Suppressor macrophage treated with lipopolysaccharide for 4 hours (primary cell): ENCODE results near the gene TMEM232.

Experiments
- DNase-seq: peaks from one replicate; pipeline ENCODE4 v3.0.0-alpha.2; 2020

TMEM232 gene

DNA sequence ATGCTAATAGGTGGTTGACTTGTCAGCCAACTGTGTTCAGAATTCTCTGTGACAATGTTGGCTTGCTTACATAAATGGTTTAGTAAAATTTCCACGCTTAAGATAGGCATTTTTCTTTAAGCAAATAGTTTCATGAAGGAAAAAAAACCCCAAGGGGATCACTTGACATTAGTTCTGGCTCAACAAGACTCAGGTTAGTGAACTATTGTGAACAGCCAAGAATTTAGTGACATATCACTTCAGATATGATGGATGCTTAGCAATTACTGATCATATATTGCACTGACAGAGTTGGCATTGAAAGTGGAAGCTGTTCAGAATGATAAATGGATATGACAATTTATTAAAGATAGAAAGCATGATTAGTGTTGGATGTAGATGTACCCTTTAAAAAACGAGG lies 218.5 kb downstream of the TMEM232 start:
- DNase-seq: no peak

GRCh38 chr5:110506378-110506777 lies 220.1 kb downstream of the TMEM232 start:
- no peak for DNase-seq

DNA sequence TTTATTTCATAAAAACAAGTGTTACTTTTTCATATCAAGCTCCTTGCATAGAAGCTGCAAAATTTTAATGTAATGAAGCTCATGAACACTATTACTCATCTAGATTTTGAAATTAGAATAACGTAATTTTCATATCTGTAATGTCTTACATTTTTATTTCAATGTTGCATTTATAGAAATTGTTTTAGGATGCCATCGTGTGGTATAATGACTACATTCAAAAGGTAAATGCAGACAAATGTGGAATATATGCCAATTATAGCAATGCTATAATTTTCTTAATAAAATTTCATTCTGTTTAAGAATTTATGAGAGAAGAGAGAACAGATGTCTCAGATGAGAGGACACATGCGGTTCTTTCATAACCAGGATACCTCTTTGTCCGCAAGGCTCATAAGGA lies 230.2 kb downstream of the TMEM232 start:
- DNase-seq: no peak

DNA sequence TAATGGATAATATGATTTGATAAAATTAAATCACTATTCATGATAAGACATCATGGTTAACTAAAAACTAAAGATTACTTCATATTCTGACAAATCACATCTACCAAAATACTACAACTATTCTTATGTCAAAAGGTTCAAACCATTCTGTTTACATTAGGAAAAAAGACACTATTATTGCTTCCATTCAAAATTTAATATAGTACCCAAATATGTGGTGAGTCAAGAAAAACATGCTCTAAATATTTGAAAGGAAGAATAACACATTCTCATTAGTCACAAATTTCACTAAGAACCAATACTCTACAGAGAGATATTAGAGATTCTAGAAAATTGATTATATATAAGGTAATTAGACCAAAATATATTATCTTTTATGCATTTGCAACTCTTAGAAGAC lies 234.0 kb downstream of the TMEM232 start:
- no peak for DNase-seq

- no peak for DNase-seq
Measured at GRCh38 chr5:110478895-110479294, 247.6 kb downstream of the TMEM232 start.

- no peak for DNase-seq
Measured at GRCh38 chr5:110477911-110478310, 248.6 kb downstream of the TMEM232 start.

DNA sequence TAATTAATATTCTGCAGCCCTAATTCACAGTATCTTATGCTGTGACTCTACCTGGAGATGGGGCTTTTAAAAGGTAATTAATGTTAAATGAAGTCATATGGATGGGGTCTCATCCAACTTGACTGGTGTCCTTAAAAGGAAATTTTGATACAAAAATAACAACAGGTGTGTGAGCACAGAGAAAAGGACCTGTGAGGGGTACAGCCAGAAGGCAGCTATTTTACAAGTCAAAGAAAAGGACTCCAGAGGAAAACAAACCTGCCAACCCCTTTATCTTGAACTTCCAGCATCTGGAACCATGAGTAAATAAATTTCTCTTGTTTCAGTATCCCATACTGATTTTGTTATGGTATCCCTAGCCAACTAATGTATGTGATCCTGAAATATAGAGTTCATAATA lies 250.3 kb downstream of the TMEM232 start:
- no peak for DNase-seq

- DNase-seq: no peak
Measured at GRCh38 chr5:110475529-110475928, 250.9 kb downstream of the TMEM232 start.

DNA sequence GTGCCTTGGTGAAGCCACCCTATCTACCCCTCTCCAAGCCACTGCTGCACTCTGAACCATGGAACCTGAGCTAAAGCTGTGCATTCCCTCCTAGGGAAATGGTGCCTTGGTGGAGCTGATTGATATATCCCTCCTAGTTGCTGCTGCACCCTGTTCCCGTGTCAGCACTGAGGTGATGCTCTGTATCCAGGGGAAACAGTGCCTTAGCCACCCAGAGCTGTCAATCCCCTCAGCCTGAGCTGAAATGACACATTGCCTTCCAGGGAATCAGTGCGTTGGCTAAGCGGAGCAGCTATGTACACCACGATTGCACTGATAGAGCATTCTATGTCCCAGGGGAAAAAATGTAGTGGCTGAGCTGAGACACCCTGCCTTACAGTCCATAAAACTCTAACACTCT lies 257.0 kb downstream of the TMEM232 start:
- DNase-seq: no peak

DNA sequence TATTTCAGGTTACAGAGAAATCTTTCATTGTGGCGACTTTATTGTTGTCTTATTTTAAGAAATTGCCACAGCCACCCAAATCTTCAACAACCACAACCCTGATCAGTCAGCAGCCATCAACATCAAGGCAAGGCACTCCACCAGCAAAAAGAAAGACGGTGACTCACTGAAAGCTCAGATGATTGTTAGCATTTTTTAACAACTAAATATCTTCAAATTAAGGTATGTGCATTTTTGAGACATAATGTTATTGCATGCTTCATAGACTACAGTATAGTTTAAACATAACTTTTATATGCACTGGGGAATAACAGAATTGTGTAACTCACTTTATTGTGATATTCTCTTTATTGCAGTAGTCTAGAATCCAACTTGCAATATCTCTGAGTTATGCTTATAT lies 263.4 kb downstream of the TMEM232 start:
- no peak for DNase-seq

DNA sequence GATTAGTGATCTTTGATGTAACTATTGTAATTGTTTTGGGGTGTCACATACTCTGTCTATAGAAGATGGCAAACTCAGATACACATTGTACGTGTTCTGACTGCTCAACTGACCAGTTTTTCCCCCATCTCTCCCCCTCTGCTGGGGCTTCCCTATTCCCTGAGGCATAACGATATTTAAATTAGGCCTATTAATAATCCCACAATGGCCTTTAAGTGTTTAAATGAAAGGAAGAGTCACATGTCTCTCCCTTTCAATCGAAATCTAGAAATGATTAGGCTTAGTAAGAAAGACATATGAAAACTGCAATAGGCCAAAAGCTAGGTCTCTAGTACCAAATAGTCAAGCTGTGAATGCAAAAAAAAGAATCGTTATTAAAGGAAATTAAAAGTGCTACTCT lies 265.6 kb downstream of the TMEM232 start:
- DNase-seq: no peak

- no peak for DNase-seq
Measured at GRCh38 chr5:110458313-110458712, 268.2 kb downstream of the TMEM232 start.

GRCh38 chr5:110442856-110443255 lies 283.6 kb downstream of the TMEM232 start:
- no peak for DNase-seq

DNA sequence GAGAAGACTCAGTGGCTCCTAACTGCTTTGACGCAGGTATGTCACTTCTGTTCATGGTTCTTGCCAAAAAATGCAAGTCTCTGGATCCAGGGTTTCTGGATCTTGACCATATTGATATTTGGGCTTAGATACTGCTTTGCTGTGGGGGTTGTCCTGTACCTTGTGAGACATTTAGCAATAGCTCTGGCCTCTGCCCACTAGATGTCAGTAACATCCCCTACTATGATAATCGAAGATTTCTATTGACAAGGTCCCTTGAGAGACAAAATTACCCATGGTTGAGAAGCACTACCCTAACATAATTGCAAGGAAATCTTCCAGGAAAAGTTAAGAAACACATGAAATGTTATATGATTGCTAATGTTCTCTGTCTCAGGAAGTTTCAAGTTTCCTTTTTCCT lies 285.4 kb downstream of the TMEM232 start:
- DNase-seq: no peak

GRCh38 chr5:110440058-110440457 lies 286.4 kb downstream of the TMEM232 start:
- no peak for DNase-seq

GRCh38 chr5:110439296-110439695 lies 287.2 kb downstream of the TMEM232 start:
- DNase-seq: no peak

DNA sequence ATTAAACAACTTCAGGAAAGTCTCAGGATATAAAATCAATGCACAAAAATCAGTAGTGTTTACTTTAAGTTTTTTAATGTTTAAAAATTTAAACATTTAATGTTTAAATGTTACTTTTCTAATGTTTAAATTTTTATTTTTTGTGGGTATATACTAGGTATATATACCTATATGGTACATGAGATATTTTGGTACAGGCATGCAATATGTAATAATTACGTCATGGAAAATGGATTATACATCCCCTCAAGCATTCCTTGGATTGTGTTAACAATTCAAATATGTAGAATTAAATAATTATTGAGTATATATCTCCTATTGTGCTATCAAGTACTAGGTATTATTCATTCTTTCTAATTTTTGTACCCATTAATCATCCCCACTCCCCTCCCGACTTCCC lies 291.3 kb downstream of the TMEM232 start:
- DNase-seq: no peak

- no peak for DNase-seq
Measured at GRCh38 chr5:110431603-110432002, 294.9 kb downstream of the TMEM232 start.

DNA sequence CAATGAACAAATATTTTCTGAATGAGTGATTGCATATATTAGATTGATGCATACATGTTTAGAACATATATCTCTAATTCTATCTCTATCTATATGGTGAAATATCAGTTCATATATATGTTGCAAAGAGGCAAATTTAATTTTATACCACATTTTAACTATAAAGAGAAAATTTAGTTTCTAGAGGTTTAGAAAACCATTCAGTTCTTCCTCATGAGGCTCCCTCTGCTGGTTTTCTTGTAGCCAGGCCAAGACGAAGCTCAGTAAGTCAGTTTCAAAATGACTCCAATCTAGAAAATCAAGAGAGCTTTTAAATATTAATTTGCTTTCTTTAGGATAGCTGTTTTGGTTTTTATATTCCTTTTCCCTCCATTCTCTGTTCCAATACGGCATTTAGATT lies 312.1 kb downstream of the TMEM232 start:
- DNase-seq: no peak

DNA sequence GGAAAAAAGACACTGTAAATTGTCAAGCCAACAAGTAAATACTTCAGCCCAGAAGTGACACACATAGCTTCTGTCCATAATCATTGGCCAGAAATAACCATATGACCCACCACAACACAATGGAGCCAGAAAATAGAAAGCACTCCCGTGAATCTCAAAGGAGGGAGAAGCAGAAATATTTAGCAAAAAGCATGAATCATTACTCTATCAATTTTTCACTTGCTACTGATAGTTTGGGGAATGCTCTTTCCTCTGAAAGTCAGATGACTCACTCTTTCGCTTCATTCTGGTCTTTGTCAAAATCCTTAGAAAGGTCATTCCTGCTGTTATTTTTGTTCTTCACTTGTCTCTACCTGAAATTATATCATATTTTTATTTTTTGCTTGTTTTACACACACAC lies 312.6 kb downstream of the TMEM232 start:
- DNase-seq: no peak

- no peak for DNase-seq
Measured at GRCh38 chr5:110409571-110409970, 316.9 kb downstream of the TMEM232 start.

- no peak for DNase-seq
Measured at GRCh38 chr5:110402562-110402961, 323.9 kb downstream of the TMEM232 start.

GRCh38 chr5:110401881-110402280 lies 324.6 kb downstream of the TMEM232 start:
- peak; percentile 61 for DNase-seq

DNA sequence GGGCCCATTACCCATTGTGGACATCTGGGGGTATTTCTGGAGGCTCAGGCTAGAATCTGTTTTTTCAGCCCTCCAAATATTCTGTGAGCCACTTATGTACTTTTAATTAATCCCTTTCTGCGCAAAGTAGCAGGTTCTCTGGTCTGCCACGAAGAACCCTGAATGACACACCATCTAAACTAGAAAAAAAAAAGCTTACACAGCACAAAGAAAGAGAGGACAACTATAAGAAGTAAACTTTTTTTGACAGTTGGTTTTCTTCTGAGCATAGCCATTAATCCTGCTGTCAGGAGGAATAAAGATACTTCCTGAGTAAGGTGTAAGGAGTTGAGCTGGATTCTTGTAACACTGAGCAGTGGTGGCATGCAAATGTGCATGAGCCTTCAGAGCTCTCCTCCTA lies 327.5 kb downstream of the TMEM232 start:
- DNase-seq: no peak

- DNase-seq: no peak
Measured at GRCh38 chr5:110397281-110397680, 329.2 kb downstream of the TMEM232 start.

- no peak for DNase-seq
Measured at GRCh38 chr5:110386782-110387181, 339.7 kb downstream of the TMEM232 start.
